ENCODE results near the gene CLDN22. TPM values are rescaled to one million over a fixed set of nuclear protein-coding genes. Genes with fewer than 3 reads are reported as not detected.

The CLDN22 gene
- not detected in 2 replicates for total RNA-seq

DNA sequence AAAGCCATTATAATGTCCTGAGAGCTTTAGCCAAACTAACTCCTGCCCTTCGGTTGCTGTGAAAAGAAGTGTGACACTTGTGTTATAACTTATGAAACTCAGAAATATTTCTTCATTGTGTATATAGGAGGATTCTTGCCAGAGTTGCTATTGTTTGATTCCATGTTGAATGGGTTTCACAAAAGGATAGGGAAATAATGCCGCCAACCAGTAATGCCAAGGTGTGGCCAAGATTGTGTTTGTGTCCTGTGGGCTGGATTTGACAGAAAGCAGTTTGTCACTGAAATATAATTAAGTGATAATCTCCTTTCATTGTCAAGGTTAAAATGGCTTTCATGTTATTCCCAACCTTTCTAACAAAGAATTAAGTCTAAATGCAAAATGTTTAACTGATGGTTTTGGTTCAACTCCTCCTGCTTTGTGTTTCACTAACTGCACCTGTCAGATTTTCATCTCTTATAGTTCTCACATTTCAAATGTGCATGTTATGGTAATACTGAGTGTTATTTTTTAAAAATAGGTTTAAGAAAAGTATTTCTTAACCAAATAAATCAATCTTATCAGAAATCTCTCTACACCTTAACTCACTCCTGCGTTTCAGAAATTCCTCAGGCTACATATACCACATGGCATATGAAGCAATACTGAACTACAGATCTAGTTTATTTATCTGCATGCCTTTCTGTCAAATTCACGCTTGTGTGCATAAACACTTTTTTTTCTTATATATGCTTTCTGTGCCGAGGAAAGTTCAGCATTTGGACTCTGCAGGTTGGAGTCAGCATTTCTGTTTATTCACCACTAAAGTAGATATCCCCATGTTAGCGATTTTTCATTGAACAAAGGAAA, at the start of gene CLDN22:
Gene CLDN22, minus strand, starts transcription at position 66 of the 849 bp plus-strand sequence. Its CDS starts 58 bp downstream, at position 8.
- H3K79me2 ChIP-seq (ENCODE audit: insufficient read depth, low read length) = no peaks in the 10 kb centered on the region
- TF ChIP-seq, protein P1, sequence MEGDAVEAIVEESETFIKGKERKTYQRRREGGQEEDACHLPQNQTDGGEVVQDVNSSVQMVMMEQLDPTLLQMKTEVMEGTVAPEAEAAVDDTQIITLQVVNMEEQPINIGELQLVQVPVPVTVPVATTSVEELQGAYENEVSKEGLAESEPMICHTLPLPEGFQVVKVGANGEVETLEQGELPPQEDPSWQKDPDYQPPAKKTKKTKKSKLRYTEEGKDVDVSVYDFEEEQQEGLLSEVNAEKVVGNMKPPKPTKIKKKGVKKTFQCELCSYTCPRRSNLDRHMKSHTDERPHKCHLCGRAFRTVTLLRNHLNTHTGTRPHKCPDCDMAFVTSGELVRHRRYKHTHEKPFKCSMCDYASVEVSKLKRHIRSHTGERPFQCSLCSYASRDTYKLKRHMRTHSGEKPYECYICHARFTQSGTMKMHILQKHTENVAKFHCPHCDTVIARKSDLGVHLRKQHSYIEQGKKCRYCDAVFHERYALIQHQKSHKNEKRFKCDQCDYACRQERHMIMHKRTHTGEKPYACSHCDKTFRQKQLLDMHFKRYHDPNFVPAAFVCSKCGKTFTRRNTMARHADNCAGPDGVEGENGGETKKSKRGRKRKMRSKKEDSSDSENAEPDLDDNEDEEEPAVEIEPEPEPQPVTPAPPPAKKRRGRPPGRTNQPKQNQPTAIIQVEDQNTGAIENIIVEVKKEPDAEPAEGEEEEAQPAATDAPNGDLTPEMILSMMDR (IDR thresholded peaks at IDR 0.05; ENCODE audit: extremely low read depth, low read depth, low read length) = no peak
- no peaks in the 10 kb centered on the region for H4K20me1 ChIP-seq (ENCODE audit: insufficient read depth, low read length)
- no peak within 1 kb of the TSS for H2AFZ ChIP-seq (ENCODE audit: low read length)
- no peak for DNase-seq (ENCODE audit: insufficient read length, low spot score, missing footprints)
- no peak within 1 kb of the TSS for H3K4me2 ChIP-seq (ENCODE audit: insufficient read depth, low read length)
- H3K27ac ChIP-seq (ENCODE audit: low read depth, low read length) = no peak within 1 kb of the TSS
- H3K27me3 ChIP-seq (ENCODE audit: insufficient read depth, low read length) = no peaks in the 10 kb centered on the region
- no peaks in the 10 kb centered on the region for H3K4me1 ChIP-seq (ENCODE audit: insufficient read depth, low read length)
- no peaks in the 10 kb centered on the region for H3K9me3 ChIP-seq (ENCODE audit: low read depth, low read length)
- no peak within 1 kb of the TSS for H3K4me3 ChIP-seq (ENCODE audit: insufficient read depth, low read length)
- H3K36me3 ChIP-seq (ENCODE audit: insufficient read depth, low read length) = peaks cover 12% of the 10 kb centered on the region

DNA sequence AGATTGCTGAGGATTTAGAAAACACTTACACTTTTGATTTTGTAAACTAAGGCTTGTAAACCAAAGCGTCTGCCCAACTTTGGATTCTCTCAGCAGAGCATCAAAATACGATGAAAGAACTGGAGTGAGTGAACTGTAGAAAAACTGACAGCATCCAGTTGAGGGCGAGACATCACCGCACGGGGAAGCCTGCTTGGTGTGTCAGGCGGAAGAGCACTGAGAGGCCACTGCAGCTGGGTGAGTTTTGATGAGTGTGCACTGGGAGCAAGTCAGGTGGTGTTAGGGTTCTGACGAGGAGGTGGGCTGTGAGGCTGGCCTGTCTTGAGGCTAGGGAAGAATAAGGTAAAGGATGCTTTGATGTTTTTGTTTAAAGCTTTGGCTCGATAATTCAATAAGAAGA, 49.0 kb upstream of the CLDN22 start:
- Histone ChIP-seq H4K20me1 (ENCODE audit: insufficient read depth, low read length) (no peaks in the 10 kb centered on the region), H3K79me2 (ENCODE audit: insufficient read depth, low read length) (no peaks in the 10 kb centered on the region), H3K36me3 (ENCODE audit: insufficient read depth, low read length) (no peaks in the 10 kb centered on the region), H2AFZ (ENCODE audit: low read length) (no peak overlapping the region), H3K9me3 (ENCODE audit: low read depth, low read length) (peaks cover 4% of the 10 kb centered on the region), H3K27me3 (ENCODE audit: insufficient read depth, low read length) (no peaks in the 10 kb centered on the region), H3K4me1 (ENCODE audit: insufficient read depth, low read length) (no peaks in the 10 kb centered on the region), H3K4me3 (ENCODE audit: insufficient read depth, low read length) (no peak overlapping the region), H3K4me2 (ENCODE audit: insufficient read depth, low read length) (no peak overlapping the region), H3K27ac (ENCODE audit: low read depth, low read length) (no peak overlapping the region)
- DNase-seq (ENCODE audit: insufficient read length, low spot score, missing footprints) = no peak
- TF ChIP-seq, protein P1 (IDR thresholded peaks at IDR 0.05; ENCODE audit: extremely low read depth, low read depth, low read length) = no peak

DNA sequence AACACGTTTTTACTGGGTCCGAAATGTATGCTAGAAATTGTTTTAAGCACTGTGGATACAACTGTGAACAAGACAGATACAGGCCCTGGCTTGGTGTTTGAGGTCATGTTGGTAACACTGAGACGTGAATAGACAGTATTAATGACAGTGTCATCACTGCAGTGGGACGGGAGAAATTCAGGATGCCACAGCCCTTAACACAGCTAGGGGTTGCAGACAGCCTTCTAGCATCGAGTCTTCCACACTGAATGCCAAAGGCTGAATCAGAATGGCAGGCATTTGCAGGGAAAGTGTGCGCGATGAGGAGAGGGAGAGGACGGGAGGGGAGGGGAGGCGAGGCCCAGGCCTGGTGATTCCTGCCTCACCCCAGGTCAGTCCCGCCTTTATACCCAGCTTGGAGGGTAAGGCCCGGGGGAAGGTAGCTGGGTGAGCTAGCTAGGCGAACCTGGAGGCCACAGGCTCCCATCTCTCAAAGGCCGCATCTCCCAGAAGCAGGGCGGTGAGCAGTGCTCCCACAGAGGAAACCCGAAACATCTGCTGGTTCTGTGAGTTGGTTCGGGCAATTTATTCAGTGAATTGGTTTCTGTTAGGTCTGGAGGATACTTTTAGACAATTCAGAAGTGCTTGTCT, 46.2 kb upstream of the CLDN22 start:
- Histone ChIP-seq H3K27me3 (ENCODE audit: insufficient read depth, low read length) (no peaks in the 10 kb centered on the region), H3K4me1 (ENCODE audit: insufficient read depth, low read length) (peaks cover 4% of the 10 kb centered on the region), H3K4me2 (ENCODE audit: insufficient read depth, low read length) (no peak overlapping the region), H2AFZ (ENCODE audit: low read length) (no peak overlapping the region), H3K79me2 (ENCODE audit: insufficient read depth, low read length) (no peaks in the 10 kb centered on the region), H3K27ac (ENCODE audit: low read depth, low read length) (no peak overlapping the region), H3K36me3 (ENCODE audit: insufficient read depth, low read length) (no peaks in the 10 kb centered on the region), H3K9me3 (ENCODE audit: low read depth, low read length) (no peaks in the 10 kb centered on the region), H3K4me3 (ENCODE audit: insufficient read depth, low read length) (no peak overlapping the region), H4K20me1 (ENCODE audit: insufficient read depth, low read length) (no peaks in the 10 kb centered on the region)
- DNase-seq (ENCODE audit: insufficient read length, low spot score, missing footprints) = no peak
- TF ChIP-seq, protein P1 (IDR thresholded peaks at IDR 0.05; ENCODE audit: extremely low read depth, low read depth, low read length) = no peak

DNA sequence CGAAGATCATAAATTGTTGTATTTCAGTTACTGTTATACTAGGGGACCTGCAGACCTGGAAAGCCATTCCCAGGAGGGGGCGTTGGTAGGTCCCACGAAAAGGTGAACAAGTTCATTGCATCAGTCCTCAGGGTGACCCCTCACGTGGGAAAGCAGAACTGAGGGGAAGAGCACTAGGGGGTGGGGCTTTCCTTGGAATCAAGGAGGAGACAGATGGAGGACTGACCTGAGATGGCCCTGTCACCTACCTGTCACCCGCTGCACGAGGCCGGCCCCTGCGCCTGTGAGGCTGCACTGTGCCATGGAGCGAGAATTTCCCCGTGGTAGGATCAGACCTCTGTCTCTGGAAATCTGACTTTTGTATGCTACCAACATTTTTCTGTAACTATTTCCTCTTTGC, 43.9 kb upstream of the CLDN22 start:
- TF ChIP-seq, protein P1 (IDR thresholded peaks at IDR 0.05; ENCODE audit: extremely low read depth, low read depth, low read length) = no peak
- DNase-seq (ENCODE audit: insufficient read length, low spot score, missing footprints) = no peak
- Histone ChIP-seq H3K27me3 (ENCODE audit: insufficient read depth, low read length) (no peaks in the 10 kb centered on the region), H3K27ac (ENCODE audit: low read depth, low read length) (no peak overlapping the region), H2AFZ (ENCODE audit: low read length) (no peak overlapping the region), H3K79me2 (ENCODE audit: insufficient read depth, low read length) (no peaks in the 10 kb centered on the region), H3K9me3 (ENCODE audit: low read depth, low read length) (no peaks in the 10 kb centered on the region), H3K4me3 (ENCODE audit: insufficient read depth, low read length) (no peak overlapping the region), H3K36me3 (ENCODE audit: insufficient read depth, low read length) (no peaks in the 10 kb centered on the region), H4K20me1 (ENCODE audit: insufficient read depth, low read length) (no peaks in the 10 kb centered on the region), H3K4me2 (ENCODE audit: insufficient read depth, low read length) (no peak overlapping the region), H3K4me1 (ENCODE audit: insufficient read depth, low read length) (peaks cover 15% of the 10 kb centered on the region)
